ENCODE results near the gene CCZ1.
"Not testable (repeated sequence)": the region's sequence is repeated elsewhere in the genome, so short reads cannot be mapped to it uniquely, and the experiment has no call there.

Gene CCZ1

GRCh38 chr7:5898480-5899224 lies at the start of gene CCZ1:
Gene CCZ1 (plus strand): TSS chr7:5898733. CDS start chr7:5898800, 67 bp downstream.
- not testable (repeated sequence) for DNase-seq

- DNase-seq = no peak
Measured at GRCh38 chr7:5850944-5851343, 47.6 kb upstream of the CCZ1 start.

DNA sequence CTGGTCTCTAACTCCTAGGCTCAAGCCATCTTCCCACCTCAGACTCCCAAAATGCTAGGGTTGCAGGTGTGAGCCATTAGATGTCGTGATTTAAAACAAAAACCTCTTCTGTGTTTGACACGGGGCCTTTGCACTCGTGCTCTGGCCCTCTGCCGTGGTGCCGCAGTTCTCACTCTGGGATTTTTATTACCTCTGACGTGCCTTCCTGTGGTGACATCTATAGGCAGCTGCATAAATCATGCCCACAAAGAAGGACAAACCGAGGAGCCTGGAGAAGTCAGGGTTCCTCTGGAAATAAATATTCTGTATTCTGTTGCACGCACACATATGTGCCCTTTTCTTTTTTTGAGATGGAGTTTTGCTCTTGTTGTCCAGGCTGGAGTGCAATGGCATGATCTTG lies 43.8 kb upstream of the CCZ1 start:
- DNase-seq = no peak

DNA sequence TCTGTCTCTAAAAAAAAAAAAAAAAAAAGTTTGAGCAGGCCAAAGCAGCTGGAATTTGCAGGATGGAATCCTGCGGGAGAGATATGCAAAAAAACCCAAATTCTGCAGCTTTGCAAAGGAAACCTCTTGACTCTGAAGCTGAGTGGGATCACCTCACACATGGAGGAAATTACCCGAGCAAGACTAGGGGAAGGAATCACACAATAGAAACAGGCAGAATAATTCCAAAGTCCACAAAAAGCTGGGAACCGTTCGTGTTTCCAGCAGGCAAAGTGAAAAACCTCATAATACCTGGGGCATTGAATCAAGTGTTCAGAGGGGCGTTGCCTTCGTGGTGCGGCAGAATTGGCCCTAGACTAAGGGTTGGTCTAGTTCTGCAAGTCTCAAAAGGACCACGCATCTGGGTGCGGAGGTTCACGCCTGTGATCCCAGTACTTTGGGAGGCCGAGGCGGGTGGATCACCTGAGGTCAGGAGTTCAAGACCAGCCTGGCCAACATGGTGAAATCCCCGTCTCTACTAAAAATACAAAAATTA lies 41.4 kb upstream of the CCZ1 start:
- DNase-seq = not testable (repeated sequence)

GRCh38 chr7:5858494-5858893 lies 40.0 kb upstream of the CCZ1 start:
- not testable (repeated sequence) for DNase-seq

DNA sequence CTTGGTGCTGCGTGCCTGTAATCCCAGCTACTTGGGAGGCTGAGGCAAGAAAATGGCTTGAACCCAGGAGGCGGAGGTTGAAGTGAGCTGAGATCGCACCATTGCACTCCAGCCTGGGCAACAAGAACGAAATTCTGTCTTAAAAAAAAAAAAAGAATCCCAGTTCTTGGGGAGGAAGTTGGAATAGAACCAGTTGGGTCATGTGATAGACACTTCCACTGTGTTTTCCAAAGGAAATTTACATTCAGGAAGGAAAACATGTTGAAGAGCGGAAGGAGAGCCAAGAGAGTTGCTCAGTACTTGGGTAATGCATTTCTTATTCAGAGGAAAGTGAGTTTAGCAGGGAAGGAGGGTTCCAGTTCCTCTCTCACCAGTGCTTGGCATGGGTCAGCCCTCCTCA lies 37.3 kb upstream of the CCZ1 start:
- DNase-seq = not testable (repeated sequence)

GRCh38 chr7:5862753-5863366 lies 35.7 kb upstream of the CCZ1 start:
- DNase-seq = not testable (repeated sequence)

DNA sequence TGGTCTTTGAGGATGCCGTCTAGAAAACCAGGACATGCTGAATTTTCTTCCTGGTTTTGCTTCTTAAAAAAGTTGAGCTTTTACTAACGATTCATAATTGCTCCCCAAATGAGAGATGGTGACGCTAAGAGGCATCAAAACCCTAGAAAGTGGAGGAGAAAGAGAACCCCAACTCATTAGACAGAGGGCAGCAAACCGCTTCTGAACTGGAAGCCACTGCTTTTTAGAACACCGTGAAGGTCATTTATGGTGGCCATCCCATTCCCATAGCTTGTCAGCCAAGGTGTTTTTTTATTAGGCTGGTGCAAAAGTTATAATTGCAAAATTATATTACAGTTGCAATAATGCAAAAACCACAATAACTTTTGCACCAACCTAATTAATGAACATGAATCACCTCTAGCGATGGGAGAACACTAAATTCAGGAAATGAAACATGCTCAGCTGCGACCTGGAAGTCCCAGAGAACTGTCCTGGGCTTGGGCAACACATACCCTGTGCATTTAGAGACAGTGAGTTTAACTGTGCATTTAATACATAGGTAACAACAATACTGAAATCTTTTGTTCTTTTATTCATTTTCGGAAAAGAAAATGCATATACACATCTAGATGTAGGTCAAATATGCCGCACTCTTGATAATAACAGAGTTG lies 33.1 kb upstream of the CCZ1 start:
- DNase-seq = not testable (repeated sequence)

- no peak for DNase-seq
Measured at GRCh38 chr7:5867060-5867459, 31.5 kb upstream of the CCZ1 start.

DNA sequence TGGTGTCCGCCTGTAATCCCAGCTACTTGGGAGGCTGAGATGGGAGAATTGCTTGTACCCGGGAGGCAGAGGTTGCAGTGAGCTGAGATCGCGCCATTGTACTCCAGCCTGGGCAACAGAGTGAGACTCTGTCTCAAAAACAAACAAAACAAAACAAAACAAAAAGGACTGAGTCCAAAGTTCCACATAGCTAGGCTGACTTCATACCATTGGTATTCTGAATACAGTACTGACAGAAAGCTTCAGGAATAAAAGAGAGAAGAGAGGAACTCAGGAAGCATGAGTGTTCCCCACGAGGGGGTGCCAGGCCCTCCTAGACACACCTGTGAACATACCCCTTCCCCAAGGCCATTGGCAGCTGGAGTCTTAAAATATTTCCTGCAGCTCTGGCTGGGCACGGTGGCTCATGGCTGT lies 29.6 kb upstream of the CCZ1 start:
- DNase-seq = not testable (repeated sequence)

DNA sequence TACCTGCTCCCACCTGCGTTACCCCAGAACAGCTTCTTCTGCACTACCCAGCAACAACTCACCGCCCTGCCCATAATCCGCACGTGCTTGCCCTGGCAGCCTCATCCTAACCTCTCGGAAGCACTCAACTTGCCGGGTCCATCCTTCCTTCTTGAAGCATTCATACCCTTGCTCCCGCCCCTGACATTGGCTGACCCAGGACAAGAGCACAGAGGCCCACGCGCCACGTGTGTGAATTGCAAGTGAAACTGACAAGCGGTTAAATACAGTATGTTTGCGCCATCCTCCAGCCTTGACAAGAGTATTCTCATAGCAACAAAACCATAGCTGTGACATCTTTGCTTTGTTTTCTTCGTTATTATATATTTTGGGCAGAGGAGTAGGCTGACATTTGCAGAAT lies 28.8 kb upstream of the CCZ1 start:
- DNase-seq = no peak

DNA sequence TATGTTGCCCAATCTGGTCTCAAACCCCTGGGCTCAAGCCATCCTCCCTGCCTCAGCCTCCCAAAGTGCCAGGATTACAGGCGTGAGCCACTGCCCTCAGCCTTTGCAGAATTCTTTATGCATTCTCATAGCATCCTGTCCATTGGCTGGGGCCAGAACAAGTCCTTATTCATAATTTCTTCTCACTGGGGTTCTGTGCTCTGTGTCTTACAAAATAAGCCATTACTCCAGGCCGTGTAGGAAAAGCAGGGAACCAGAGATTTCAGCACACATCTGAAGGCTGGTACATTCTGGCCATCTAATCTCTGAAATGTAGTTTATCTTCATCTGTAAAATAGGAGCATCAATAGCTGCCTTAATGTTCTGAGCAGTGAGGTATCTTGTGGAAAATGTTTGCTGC lies 28.2 kb upstream of the CCZ1 start:
- DNase-seq = no peak

GRCh38 chr7:5872326-5872725 lies 26.2 kb upstream of the CCZ1 start:
- no peak for DNase-seq

GRCh38 chr7:5879591-5879990 lies 18.9 kb upstream of the CCZ1 start:
- not testable (repeated sequence) for DNase-seq

DNA sequence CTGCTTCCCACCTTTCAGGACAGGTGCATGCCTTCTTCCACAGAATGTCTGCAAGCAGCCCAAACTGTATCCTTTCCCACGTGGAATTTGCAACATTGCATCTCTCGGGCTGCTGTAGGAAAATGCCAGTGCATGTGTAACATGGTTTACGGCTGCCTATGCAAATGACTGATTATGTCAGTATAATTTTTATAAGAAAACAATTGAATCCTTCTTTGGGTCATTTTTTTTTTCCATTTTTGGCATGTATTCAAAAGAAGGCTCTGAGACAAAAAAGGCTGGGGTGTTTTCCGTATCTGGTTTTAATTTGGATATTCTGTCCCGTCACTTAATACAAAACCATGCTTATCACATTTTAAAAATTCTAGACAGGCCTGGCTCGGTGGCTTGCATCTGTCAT lies 18.4 kb upstream of the CCZ1 start:
- not testable (repeated sequence) for DNase-seq

GRCh38 chr7:5884431-5884830 lies 14.1 kb upstream of the CCZ1 start:
- DNase-seq = not testable (repeated sequence)

GRCh38 chr7:5888021-5888420 lies 10.5 kb upstream of the CCZ1 start:
- not testable (repeated sequence) for DNase-seq

DNA sequence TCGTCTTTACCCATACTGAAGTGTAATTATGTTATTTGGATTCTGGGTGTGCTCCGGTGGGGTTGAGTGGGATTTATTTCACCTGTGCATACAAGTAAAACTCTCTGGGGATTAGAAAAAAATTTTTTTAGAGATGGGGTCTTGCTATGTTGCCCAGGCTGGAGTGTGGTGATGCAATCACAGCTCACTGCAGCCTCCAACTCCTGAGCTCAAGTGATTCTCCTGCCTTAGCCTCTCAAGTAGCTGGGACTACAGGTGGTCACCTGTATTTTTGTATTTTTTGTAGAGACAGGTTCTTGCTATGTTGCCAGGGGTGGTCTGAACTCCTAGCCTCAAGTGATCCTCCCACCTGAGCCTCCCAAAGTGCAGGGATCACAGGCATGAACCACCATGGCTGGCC lies 8.3 kb upstream of the CCZ1 start:
- not testable (repeated sequence) for DNase-seq

DNA sequence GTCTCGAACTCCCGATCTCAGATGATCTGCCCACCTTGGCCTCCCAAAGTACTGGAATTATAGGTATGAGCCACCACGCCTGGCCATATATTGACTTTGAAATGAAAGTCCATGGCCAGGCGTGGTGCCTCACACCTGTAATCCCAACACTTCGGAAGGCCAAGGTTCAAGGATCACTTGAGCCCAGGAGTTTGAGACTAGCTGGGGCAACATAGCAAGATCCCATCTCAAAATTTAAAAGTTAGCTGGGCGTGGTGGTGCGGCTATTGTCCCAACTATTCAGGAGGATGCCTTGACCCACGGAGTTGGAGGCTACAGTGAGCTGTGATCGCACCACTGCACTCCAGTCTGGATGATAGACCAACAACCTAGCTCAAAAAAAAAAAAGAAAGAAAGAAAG lies 6.0 kb upstream of the CCZ1 start:
- no peak for DNase-seq

DNA sequence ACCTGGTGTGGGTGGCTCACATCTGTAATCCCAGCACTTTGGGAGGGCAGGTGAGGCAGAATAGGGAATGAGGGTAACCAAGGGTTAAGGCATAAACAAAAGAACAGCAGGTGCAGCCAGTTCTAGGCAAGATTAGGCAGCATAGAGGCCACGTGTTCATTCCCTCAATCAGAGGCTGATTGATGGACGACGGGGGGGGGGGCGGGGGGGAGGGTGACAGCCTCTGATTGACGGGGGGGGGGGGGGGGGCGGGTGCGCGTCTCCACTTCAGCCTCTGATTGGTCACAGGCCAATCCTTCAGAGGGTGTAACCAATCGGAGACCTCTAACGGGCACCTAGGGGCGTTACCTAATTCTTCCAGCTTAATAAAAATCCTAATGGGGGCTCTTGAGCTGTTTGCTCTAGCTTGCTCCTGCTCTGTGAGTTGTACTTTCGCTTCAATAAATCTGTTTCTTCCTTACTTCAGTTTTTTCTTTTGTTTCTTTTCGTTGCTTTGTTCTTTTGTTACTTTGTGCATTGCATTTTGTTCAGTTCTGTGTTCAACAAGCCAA lies 1.1 kb upstream of the CCZ1 start:
- not testable (repeated sequence) for DNase-seq

- DNase-seq = not testable (repeated sequence)
Measured at GRCh38 chr7:5903002-5903401, 4.5 kb downstream of the CCZ1 start.

- DNase-seq = not testable (repeated sequence)
Measured at GRCh38 chr7:5904726-5905125, 6.2 kb downstream of the CCZ1 start.

DNA sequence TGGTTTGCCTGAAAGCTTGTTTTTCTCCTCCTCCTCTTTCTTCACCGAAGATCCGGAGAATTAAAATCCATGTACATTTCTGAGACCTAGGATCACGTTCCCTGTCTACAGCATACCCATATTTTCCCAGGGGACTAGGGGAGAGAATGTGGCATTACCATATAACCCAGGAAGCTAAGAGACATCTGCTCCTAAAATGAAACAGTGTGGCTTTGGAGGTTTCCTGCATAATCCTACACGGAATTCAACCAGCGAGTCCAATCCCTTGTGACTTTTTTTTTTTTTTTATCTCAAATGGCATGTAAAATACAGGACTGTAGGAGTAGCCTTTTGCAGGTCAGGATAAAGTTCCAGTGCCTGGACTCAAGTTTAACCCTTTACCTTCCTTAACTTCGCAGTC lies 10.3 kb downstream of the CCZ1 start:
- DNase-seq = not testable (repeated sequence)
